ENCODE measurements around the gene CHTF18. TPM values are rescaled to one million over a fixed set of nuclear protein-coding genes. Genes with fewer than 3 reads are reported as not detected.
"Not testable (repeated sequence)": the region's sequence is repeated elsewhere in the genome, so short reads cannot be mapped to it uniquely, and the experiment has no call there.

CHTF18 gene
- total RNA-seq, 2 donors from 2014 or later, result 65.4 to 87.1 TPM

GRCh38 chr16:813916-814412 lies 25.5 kb downstream of the CHTF18 start:
- Mint-ChIP-seq H3K9me3 (no peaks in the 10 kb centered on the region), H3K36me3 (ENCODE audit: low read depth) (no peaks in the 10 kb centered on the region), H3K4me3 (no peak overlapping the region), H3K27me3 (peaks cover 10% of the 10 kb centered on the region), H3K4me1 (no peaks in the 10 kb centered on the region), H3K27ac (no peak overlapping the region)
- no peak for ATAC-seq (replicated peaks)

- Mint-ChIP-seq H3K9me3 (no peaks in the 10 kb centered on the region), H3K27me3 (peaks cover 10% of the 10 kb centered on the region), H3K4me1 (no peaks in the 10 kb centered on the region), H3K36me3 (ENCODE audit: low read depth) (no peaks in the 10 kb centered on the region), H3K27ac (no peak overlapping the region), H3K4me3 (no peak overlapping the region)
- no peak for ATAC-seq (replicated peaks)
Observed at GRCh38 chr16:814974-815373, 26.6 kb downstream of the CHTF18 start.

GRCh38 chr16:815861-816260 lies 27.4 kb downstream of the CHTF18 start:
- H3K27me3 Mint-ChIP-seq, result peaks cover 10% of the 10 kb centered on the region
- no peaks in the 10 kb centered on the region for H3K36me3 Mint-ChIP-seq (ENCODE audit: low read depth)
- no peaks in the 10 kb centered on the region for H3K9me3 Mint-ChIP-seq
- no peak for ATAC-seq (replicated peaks)
- H3K4me1 Mint-ChIP-seq, result no peaks in the 10 kb centered on the region
- H3K27ac Mint-ChIP-seq, result no peak overlapping the region
- no peak overlapping the region for H3K4me3 Mint-ChIP-seq

- no peaks in the 10 kb centered on the region for H3K9me3 Mint-ChIP-seq
- no peak overlapping the region for H3K27ac Mint-ChIP-seq
- no peak overlapping the region for H3K4me3 Mint-ChIP-seq
- no peaks in the 10 kb centered on the region for H3K4me1 Mint-ChIP-seq
- ATAC-seq (replicated peaks), result no peak
- no peaks in the 10 kb centered on the region for H3K36me3 Mint-ChIP-seq (ENCODE audit: low read depth)
- peaks cover 7% of the 10 kb centered on the region for H3K27me3 Mint-ChIP-seq
Observed at GRCh38 chr16:817001-817906, 28.8 kb downstream of the CHTF18 start.

- Mint-ChIP-seq H3K4me1 (no peaks in the 10 kb centered on the region), H3K9me3 (no peaks in the 10 kb centered on the region), H3K36me3 (ENCODE audit: low read depth) (no peaks in the 10 kb centered on the region), H3K4me3 (no peak overlapping the region), H3K27ac (no peak overlapping the region), H3K27me3 (peaks cover 3% of the 10 kb centered on the region)
- no peak for ATAC-seq (replicated peaks)
Observed at GRCh38 chr16:818132-818531, 29.7 kb downstream of the CHTF18 start.

- peaks cover 3% of the 10 kb centered on the region for H3K27me3 Mint-ChIP-seq
- H3K36me3 Mint-ChIP-seq (ENCODE audit: low read depth), result no peaks in the 10 kb centered on the region
- ATAC-seq (replicated peaks), result no peak
- no peaks in the 10 kb centered on the region for H3K4me1 Mint-ChIP-seq
- no peak overlapping the region for H3K27ac Mint-ChIP-seq
- H3K4me3 Mint-ChIP-seq, result no peak overlapping the region
- no peaks in the 10 kb centered on the region for H3K9me3 Mint-ChIP-seq
Observed at GRCh38 chr16:818592-818991, 30.2 kb downstream of the CHTF18 start.

GRCh38 chr16:819336-820043 lies 31.1 kb downstream of the CHTF18 start:
- H3K36me3 Mint-ChIP-seq (ENCODE audit: low read depth), result no peaks in the 10 kb centered on the region
- no peaks in the 10 kb centered on the region for H3K4me1 Mint-ChIP-seq
- peak; percentile 61 for ATAC-seq (replicated peaks)
- H3K27me3 Mint-ChIP-seq, result peaks cover 3% of the 10 kb centered on the region
- H3K9me3 Mint-ChIP-seq, result no peaks in the 10 kb centered on the region
- no peak overlapping the region for H3K27ac Mint-ChIP-seq
- peak overlapping the region; percentile 22 for H3K4me3 Mint-ChIP-seq

- not testable (repeated sequence) for H3K27me3 Mint-ChIP-seq; H3K36me3 Mint-ChIP-seq (ENCODE audit: low read depth); H3K9me3 Mint-ChIP-seq; H3K27ac Mint-ChIP-seq; H3K4me1 Mint-ChIP-seq; ATAC-seq (replicated peaks)
- H3K4me3 Mint-ChIP-seq, result peak overlapping the region; percentile 22
Observed at GRCh38 chr16:820044-820408, 31.6 kb downstream of the CHTF18 start.

- Mint-ChIP-seq H3K4me3 (no peak overlapping the region), H3K36me3 (ENCODE audit: low read depth) (no peaks in the 10 kb centered on the region), H3K4me1 (no peaks in the 10 kb centered on the region), H3K27me3 (no peaks in the 10 kb centered on the region), H3K27ac (no peak overlapping the region), H3K9me3 (no peaks in the 10 kb centered on the region)
- no peak for ATAC-seq (replicated peaks)
Observed at GRCh38 chr16:820748-821147, 32.3 kb downstream of the CHTF18 start.

- ATAC-seq (replicated peaks), result no peak
- Mint-ChIP-seq H3K4me3 (no peak overlapping the region), H3K36me3 (ENCODE audit: low read depth) (no peaks in the 10 kb centered on the region), H3K27me3 (no peaks in the 10 kb centered on the region), H3K4me1 (no peaks in the 10 kb centered on the region), H3K27ac (no peak overlapping the region), H3K9me3 (no peaks in the 10 kb centered on the region)
Observed at GRCh38 chr16:821751-822150, 33.3 kb downstream of the CHTF18 start.

- no peak overlapping the region for H3K27ac Mint-ChIP-seq
- no peak for ATAC-seq (replicated peaks)
- no peaks in the 10 kb centered on the region for H3K36me3 Mint-ChIP-seq (ENCODE audit: low read depth)
- no peaks in the 10 kb centered on the region for H3K27me3 Mint-ChIP-seq
- H3K9me3 Mint-ChIP-seq, result no peaks in the 10 kb centered on the region
- H3K4me3 Mint-ChIP-seq, result no peak overlapping the region
- H3K4me1 Mint-ChIP-seq, result no peaks in the 10 kb centered on the region
Observed at GRCh38 chr16:822174-822908, 33.9 kb downstream of the CHTF18 start.

- no peaks in the 10 kb centered on the region for H3K36me3 Mint-ChIP-seq (ENCODE audit: low read depth)
- H3K27ac Mint-ChIP-seq, result no peak overlapping the region
- H3K27me3 Mint-ChIP-seq, result no peaks in the 10 kb centered on the region
- ATAC-seq (replicated peaks), result no peak
- H3K9me3 Mint-ChIP-seq, result no peaks in the 10 kb centered on the region
- no peak overlapping the region for H3K4me3 Mint-ChIP-seq
- no peaks in the 10 kb centered on the region for H3K4me1 Mint-ChIP-seq
Observed at GRCh38 chr16:822909-823297, 34.5 kb downstream of the CHTF18 start.

GRCh38 chr16:824194-824593 lies 35.8 kb downstream of the CHTF18 start:
- no peak for ATAC-seq (replicated peaks)
- Mint-ChIP-seq H3K27me3 (no peaks in the 10 kb centered on the region), H3K4me1 (no peaks in the 10 kb centered on the region), H3K36me3 (ENCODE audit: low read depth) (no peaks in the 10 kb centered on the region), H3K27ac (no peak overlapping the region), H3K4me3 (no peak overlapping the region), H3K9me3 (no peaks in the 10 kb centered on the region)

- H3K27ac Mint-ChIP-seq, result no peak overlapping the region
- no peaks in the 10 kb centered on the region for H3K9me3 Mint-ChIP-seq
- H3K36me3 Mint-ChIP-seq (ENCODE audit: low read depth), result no peaks in the 10 kb centered on the region
- H3K4me3 Mint-ChIP-seq, result no peak overlapping the region
- no peaks in the 10 kb centered on the region for H3K27me3 Mint-ChIP-seq
- H3K4me1 Mint-ChIP-seq, result no peaks in the 10 kb centered on the region
- ATAC-seq (replicated peaks), result no peak
Observed at GRCh38 chr16:824601-825000, 36.2 kb downstream of the CHTF18 start.
